Measurements from ENCODE around the gene PRKAR1B. TPM values are rescaled to one million over a fixed set of nuclear protein-coding genes. Genes with fewer than 3 reads are reported as not detected.

The PRKAR1B gene
- total RNA-seq, 1 experiment from 2014 or later, result 62.0 TPM

DNA sequence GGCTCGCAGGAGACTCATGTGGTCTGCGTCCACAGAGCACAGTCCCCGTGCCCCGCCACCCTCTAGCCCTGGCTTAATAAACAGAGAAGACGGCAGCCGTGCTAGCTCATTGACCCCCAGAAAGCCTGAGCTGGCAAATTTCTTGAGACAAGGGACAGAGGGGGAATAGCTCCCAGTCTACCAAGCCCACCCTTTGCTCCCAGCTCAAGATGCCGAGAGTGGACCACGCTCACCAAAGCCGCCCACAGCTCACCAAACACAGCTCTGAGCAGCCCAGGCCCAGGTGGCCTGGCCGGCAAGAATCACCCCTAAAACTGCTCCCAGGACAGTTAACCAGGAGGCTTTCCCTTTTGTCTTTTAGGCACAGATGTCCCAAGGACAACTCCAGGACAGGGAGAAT is 212.8 kb downstream of the PRKAR1B start:
- POLR2A ChIA-PET, result interaction anchor here (0.7 kb wide), 1 partner anchor 12 kb away, joined by 3 read pairs; no protein-coding TSS in a partner anchor
- no peaks in the 10 kb centered on the region for H3K27me3 ChIP-seq (ENCODE audit: control insufficient read depth, insufficient read depth, low read length)
- intact Hi-C loops (cut with micrococcal nuclease; ENCODE audit: unreplicated experiment) (no loop called here), in situ Hi-C loops (cut with HindIII; ENCODE audit: low pct_unique_long_range_greater_than_20kb, low sequenced_read_pairs) (no loop called here)
- no peaks in the 10 kb centered on the region for H3K9me3 ChIP-seq (ENCODE audit: control insufficient read depth, insufficient read depth, low read depth, low read length)
- no peaks in the 10 kb centered on the region; the same call in 1 of the 2 replicates for H3K36me3 ChIP-seq (ENCODE audit: control insufficient read depth, insufficient read depth, low read length)
- BruUV-seq (replicated peaks), result no TSS peak
- TF ChIP-seq SIN3A (IDR thresholded peaks at IDR 0.05; ENCODE audit: borderline replicate concordance, insufficient read depth, low read depth, low read length), result no peak
- no peak for TF ChIP-seq TCF7L2 (IDR thresholded peaks at IDR 0.05; ENCODE audit: low read depth, low read length)
- no peak for TF ChIP-seq POLR2AphosphoS5 (IDR thresholded peaks at IDR 0.05; ENCODE audit: low read depth, low read length)
- TF ChIP-seq, protein P1, sequence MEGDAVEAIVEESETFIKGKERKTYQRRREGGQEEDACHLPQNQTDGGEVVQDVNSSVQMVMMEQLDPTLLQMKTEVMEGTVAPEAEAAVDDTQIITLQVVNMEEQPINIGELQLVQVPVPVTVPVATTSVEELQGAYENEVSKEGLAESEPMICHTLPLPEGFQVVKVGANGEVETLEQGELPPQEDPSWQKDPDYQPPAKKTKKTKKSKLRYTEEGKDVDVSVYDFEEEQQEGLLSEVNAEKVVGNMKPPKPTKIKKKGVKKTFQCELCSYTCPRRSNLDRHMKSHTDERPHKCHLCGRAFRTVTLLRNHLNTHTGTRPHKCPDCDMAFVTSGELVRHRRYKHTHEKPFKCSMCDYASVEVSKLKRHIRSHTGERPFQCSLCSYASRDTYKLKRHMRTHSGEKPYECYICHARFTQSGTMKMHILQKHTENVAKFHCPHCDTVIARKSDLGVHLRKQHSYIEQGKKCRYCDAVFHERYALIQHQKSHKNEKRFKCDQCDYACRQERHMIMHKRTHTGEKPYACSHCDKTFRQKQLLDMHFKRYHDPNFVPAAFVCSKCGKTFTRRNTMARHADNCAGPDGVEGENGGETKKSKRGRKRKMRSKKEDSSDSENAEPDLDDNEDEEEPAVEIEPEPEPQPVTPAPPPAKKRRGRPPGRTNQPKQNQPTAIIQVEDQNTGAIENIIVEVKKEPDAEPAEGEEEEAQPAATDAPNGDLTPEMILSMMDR (IDR thresholded peaks at IDR 0.05), result no peak
- TF ChIP-seq, protein P2, sequence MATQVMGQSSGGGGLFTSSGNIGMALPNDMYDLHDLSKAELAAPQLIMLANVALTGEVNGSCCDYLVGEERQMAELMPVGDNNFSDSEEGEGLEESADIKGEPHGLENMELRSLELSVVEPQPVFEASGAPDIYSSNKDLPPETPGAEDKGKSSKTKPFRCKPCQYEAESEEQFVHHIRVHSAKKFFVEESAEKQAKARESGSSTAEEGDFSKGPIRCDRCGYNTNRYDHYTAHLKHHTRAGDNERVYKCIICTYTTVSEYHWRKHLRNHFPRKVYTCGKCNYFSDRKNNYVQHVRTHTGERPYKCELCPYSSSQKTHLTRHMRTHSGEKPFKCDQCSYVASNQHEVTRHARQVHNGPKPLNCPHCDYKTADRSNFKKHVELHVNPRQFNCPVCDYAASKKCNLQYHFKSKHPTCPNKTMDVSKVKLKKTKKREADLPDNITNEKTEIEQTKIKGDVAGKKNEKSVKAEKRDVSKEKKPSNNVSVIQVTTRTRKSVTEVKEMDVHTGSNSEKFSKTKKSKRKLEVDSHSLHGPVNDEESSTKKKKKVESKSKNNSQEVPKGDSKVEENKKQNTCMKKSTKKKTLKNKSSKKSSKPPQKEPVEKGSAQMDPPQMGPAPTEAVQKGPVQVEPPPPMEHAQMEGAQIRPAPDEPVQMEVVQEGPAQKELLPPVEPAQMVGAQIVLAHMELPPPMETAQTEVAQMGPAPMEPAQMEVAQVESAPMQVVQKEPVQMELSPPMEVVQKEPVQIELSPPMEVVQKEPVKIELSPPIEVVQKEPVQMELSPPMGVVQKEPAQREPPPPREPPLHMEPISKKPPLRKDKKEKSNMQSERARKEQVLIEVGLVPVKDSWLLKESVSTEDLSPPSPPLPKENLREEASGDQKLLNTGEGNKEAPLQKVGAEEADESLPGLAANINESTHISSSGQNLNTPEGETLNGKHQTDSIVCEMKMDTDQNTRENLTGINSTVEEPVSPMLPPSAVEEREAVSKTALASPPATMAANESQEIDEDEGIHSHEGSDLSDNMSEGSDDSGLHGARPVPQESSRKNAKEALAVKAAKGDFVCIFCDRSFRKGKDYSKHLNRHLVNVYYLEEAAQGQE (IDR thresholded peaks at IDR 0.05; ENCODE audit: insufficient read depth in 1 of 2, low read depth in 2 of 2, low read length in 1 of 2), result no peak
- H3K4me1 ChIP-seq (ENCODE audit: control insufficient read depth, insufficient read depth, low read length), result peaks cover 4% of the 10 kb centered on the region
- no peak overlapping the region for H3K4me3 ChIP-seq (ENCODE audit: low read depth in 2 of 2, low read length in 2 of 2)
- CTCF ChIA-PET, result no interaction called here
- no peak for DNase-seq (ENCODE audit: low read depth, low spot score)
- ATAC-seq, result no peak
- no peak overlapping the region for H3K27ac ChIP-seq (ENCODE audit: low read length)

DNA sequence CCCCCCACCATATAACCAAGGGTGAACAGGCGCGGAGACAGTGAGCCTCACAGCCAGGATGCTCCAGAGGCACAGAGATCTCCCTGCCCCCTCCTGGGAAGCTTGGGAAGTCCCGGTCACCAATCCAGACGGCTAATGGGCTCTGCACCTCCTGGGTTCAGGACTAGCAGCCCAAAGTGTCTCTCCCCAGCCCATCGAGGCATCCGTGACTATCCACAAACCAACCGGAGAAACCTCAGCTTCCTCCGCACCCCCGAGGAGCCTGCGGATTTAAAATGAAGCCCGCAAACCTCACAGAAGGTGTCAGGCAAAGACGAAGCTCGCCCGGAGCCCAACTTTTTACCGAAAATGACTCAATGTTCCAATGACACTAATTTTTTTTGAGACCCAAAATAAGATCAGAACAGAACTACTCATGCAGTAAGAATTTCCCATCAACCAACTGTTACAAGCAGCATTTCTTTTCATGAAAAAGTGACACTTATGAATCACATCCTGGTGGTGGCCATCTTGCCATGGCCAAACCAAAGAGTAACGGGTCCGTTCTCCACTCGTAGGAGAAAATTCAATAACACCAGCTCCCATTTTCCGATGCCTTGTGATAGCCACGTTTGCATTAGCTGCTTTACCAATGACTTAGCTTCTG is 213.4 kb downstream of the PRKAR1B start:
- no peaks in the 10 kb centered on the region for H3K9me3 ChIP-seq (ENCODE audit: control insufficient read depth, insufficient read depth, low read depth, low read length)
- in situ Hi-C loops (cut with HindIII; ENCODE audit: low pct_unique_long_range_greater_than_20kb, low sequenced_read_pairs) (no loop called here), intact Hi-C loops (cut with micrococcal nuclease; ENCODE audit: unreplicated experiment) (no loop called here)
- no peak overlapping the region for H3K27ac ChIP-seq (ENCODE audit: low read length)
- no peaks in the 10 kb centered on the region; the same call in 1 of the 2 replicates for H3K36me3 ChIP-seq (ENCODE audit: control insufficient read depth, insufficient read depth, low read length)
- TF ChIP-seq SIN3A (IDR thresholded peaks at IDR 0.05; ENCODE audit: borderline replicate concordance, insufficient read depth, low read depth, low read length), result no peak
- no peak for TF ChIP-seq POLR2AphosphoS5 (IDR thresholded peaks at IDR 0.05; ENCODE audit: low read depth, low read length)
- TF ChIP-seq, protein P2 (IDR thresholded peaks at IDR 0.05; ENCODE audit: insufficient read depth in 1 of 2, low read depth in 2 of 2, low read length in 1 of 2), result no peak
- TF ChIP-seq TCF7L2 (IDR thresholded peaks at IDR 0.05; ENCODE audit: low read depth, low read length), result no peak
- TF ChIP-seq, protein P1 (IDR thresholded peaks at IDR 0.05), result no peak
- no peak overlapping the region for H3K4me3 ChIP-seq (ENCODE audit: low read depth in 2 of 2, low read length in 2 of 2)
- BruUV-seq (replicated peaks), result no TSS peak
- DNase-seq (ENCODE audit: low read depth, low spot score), result no peak
- peaks cover 4% of the 10 kb centered on the region for H3K4me1 ChIP-seq (ENCODE audit: control insufficient read depth, insufficient read depth, low read length)
- CTCF ChIA-PET, result no interaction called here
- no peak for ATAC-seq
- H3K27me3 ChIP-seq (ENCODE audit: control insufficient read depth, insufficient read depth, low read length), result no peaks in the 10 kb centered on the region
- POLR2A ChIA-PET, result interaction anchor here (0.7 kb wide), 1 partner anchor 11 kb away, joined by 3 read pairs; no protein-coding TSS in a partner anchor
